Stimulated activated CD8-positive, alpha-beta memory T cell treated with anti-CD3 and anti-CD28 coated beads, Interleukin-15, amount 100 ng/mL, for 48 hours (primary cell): ENCODE measurements around the gene PPP2R2C.

Source experiments
- DNase-seq, 2 donors: peaks; one replicate each; pipeline ENCODE4 v3.0.0-alpha.2; 2020; ENCODE audit warnings: low read depth in 2 of 2

PPP2R2C gene

DNA sequence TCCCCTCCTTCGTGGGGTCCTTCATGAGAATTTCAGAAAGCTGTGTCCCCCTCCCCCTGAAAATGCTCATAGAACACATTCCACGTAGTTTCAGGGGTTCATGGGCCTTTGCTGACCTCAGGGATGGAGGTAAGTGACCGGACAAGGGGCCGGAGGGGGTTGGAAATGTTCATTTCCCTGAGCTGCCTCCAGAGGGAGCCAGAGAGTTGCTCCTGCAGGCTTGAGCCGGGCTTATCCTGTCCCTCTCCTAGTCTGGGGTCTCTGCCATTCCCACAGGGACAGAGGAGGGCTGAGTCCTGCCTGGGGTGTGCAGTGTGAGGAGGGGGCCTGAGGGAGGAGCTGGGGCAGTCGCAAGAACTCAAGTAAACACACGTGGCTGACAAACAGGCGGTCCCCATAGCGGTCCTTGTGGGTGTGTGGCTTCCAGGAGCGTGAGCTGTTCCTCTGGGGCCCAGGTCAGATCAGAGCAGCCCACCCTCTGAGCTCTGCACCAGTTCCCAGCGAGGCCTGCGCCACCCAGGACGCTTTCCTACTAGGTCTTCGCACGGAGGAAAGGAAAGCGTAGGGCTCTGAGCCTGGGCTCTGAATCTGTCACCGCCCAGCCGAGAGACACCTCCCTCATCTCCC, 140.3 kb downstream of the PPP2R2C start:
- no peak for DNase-seq

DNA sequence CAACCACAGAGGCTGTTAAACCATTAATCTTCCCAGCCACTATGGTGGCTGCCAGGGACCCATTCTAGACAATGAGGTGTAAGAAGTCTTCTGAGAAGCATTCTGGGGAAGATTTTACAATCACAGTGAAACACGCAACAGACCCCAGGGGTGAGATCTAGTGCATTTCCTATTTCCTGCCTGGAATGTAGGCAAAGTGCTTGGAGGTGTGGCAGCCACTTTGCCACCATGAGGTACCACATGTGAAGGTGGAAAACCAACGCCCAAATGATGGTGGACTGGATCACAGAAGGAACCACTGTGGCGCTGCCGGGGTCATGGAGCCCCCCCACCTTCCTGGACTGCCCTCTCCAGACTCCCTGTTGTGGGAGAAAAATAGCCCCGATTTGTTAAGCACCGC, 140.9 kb downstream of the PPP2R2C start:
- DNase-seq, result no peak

DNA sequence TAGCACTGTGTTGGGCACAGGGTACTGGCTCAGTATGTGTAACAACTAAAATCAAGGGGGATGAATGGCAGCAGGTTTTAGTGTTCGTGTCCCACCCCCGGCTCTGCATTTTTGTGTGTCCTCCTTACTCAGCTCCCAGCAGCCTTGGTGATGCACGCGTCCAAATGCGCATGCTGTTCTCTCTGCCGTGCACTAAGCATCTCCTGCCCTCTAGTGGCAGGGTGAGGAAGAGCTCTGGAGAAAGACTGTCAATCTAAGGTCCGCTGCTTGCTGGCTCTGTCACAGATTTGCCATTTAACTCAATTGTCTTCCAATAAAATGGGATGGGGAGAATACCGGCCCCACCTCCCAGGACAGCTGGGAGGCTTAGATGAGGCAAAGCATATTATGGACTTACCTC, 141.4 kb downstream of the PPP2R2C start:
- DNase-seq, result no peak

DNA sequence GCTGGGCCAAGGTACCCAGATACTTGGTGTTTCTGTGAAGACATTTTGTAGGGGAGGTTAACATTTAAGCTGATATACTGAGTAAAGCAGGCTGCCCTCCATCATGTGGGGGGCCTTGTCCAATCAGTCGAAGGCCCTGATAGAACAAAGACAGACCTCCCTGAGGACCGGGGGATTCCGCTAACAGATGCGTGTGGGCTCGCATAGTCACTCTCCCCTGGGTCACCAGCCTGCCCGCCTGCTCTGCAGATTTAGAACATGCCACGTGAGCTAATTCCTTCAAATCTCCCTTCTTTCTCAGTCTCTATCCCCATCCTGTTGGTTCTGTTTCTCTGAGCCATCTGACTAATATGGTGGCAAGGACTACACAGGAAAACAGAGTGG, 142.0 kb downstream of the PPP2R2C start:
- no peak for DNase-seq

DNA sequence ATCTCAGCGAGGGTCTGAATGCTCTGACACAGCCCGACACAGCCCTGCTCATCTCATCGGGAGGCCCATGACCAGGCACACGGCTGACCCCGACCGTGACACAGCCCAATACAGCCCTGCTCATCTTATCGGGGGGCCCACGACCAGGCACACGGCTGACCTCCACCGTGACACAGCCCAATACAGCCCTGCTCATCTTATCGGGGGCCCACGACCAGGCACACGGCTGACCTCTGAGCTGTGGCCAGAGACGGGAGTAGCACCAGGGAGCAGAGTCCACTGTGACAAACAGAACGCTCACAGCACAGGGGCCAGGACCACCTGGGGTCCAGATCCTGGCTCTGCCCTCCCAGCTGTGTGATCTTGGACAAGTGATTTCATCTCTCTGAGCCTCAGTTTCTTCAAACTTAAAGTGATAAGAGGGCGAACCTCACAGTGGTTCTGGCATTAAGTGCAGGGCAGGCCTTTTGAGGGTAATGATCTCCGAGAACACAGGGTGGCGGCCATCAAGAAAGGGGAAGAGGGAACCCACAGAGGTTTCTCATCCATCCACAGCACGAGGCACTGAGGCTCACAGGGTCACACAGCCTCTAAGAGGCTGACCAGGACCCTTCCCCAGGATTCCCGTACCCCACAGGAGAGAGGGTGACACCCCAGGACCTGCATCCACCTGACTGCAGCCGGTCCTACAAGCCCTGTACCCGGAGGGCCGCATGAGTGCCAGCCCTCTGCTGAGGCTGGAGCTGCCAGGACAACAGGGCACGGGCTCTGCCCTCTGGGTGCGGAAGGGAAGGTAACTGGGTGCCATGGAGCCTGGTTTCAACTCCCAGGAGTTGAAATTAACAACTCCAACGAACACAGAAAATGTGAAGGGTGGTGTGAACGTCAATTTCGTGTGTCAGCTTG, 142.7 kb downstream of the PPP2R2C start:
- DNase-seq, result no peak

DNA sequence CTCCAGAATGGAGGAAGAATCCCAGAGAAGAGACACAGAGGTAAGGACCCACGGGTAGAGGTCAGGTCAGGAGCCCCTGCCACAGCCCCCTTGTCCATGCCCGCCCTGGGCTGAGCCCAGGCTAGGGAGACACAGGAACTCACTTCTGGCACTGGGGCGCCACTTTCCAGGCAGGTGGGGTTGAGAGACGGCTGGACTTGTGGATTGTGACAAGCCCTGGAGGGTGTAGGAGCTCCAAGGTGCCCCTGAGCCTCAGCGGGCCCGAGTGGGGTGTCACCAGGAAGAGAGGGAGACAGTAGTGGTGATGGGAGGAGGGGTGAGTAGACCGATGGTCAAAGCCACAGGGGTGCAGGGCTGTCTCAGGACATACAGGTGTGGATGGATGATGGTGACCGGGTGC, 143.9 kb downstream of the PPP2R2C start:
- no peak for DNase-seq

DNA sequence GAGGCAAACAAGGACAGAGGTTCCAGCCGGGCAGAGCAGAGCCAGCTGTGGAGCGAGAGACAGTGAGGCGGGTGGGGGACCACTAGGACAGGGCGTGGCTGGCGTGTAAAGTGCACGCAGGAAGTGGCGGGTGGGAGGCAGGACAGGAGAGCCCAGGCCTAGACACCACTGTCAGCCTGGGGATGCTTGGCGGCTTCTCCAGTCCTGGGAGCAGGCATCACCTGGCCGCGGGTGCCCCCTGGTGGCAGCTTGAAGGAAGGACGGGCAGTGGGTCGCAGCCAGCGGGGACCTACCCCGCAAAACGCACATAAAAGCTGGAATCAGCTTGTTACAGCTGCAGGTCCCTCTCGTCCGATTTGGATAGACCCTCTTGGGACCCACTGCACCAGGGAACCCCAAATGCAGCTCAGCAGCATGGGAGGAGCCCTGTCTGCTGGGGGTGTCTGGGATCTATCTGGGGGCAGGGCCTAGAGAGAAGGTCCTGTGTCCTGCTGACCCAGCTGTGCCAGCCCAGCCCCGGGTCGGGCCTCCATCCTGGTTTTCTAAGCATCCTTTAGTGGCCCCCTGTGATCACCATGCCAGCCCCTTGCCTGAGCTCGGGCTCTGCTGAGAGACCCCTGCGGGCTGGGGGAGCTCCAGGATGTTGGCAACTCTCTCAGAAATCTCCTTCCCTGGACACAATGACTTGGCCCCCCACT, 145.0 kb downstream of the PPP2R2C start:
- DNase-seq, result peak; percentile 60 to 64

DNA sequence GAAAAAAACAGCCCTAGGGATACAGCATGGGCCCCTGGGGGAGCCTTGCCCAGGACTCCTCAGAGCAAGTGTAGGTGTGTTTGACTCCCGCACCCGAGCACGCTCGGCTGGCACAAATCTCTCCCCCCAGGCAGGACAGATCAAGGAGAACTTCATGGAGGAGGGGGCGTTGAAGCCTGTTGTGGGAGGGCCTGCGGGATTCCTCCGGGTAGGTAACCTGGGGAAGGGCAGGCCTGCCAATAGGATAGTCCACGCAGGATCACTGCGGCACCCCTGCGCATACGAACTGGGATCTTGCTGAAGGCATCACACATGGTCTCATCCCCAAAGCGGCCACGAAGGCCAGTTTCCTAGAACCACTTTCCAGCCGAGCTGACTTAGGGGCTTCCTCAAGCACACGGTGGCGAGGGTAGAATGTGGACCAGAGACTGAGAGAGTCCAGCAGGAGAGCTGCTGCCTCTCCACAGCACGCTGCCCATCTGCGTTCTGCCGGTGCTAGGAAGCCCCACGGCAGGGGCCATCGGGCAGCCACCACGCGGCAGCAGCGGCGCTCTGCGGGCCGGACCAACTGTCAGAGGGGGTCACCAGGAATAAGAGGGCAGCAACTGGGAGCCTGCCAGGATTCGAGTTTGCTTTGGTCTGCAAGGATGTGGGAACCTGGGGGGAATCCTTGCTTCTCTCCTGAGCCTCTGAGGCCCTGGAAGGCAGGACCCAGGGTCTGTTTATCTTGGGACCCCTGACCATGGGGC, 145.9 kb downstream of the PPP2R2C start:
- no peak for DNase-seq

DNA sequence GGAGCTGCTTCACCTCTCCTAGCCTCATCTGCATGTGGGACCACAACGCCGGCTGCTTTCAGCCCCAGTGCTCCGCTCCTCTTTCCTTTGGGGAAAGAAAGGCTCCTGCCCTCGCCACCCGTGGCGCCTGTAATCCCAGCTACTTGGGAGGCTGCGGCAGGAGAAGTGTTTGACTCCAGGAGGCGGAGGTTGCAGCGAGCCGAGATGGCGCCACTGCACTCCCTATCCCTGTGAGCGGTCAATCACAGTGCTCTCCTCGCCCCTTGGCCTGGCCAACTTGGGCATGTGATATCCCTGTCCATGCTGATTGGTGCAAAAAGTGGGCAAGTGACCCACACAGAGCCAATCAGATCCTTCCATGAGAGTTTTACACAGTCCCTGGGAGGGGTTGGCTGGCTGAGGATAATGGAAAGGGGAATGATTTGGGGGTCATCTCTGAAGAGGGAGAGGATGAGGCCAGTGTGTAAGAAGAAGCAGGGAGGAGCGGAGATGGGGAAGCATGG, 146.6 kb downstream of the PPP2R2C start:
- no peak for DNase-seq

DNA sequence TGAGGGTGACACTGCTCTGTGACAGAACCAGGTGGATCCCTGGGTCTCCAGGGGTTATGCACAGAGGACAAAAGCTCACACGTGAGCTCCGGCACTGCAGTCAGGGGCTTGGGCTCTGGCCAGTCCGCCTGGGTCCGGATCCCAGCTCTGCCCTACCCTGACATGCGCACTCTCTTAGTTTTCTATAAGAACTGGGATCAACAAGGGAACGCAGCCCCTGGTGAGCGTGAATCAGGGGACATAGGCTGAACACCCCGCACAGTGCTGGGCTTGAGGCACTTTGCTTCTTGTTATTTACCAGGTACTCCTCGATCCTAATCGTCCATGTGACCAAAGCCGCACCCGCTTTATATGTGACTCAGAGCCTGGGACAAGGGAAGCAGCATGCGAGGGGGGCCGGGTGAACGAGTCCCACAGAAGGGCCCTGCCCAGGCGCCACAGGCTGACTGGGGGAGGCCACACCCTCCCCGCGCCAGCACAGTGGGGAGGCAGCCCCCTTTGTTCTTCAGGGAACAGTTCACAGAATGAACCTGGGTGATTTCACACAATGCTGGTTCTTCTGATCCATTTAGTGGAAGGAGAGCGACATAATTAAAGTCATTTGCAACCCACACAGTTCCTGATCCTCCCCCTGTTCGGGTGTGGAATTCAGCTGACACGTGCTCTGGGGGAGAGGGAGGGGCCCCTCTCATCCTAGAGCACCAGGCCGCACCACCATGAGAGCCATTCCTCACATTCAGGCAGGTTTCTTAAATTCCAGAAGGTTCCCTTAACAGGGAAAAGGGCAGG, 147.2 kb downstream of the PPP2R2C start:
- no peak for DNase-seq

DNA sequence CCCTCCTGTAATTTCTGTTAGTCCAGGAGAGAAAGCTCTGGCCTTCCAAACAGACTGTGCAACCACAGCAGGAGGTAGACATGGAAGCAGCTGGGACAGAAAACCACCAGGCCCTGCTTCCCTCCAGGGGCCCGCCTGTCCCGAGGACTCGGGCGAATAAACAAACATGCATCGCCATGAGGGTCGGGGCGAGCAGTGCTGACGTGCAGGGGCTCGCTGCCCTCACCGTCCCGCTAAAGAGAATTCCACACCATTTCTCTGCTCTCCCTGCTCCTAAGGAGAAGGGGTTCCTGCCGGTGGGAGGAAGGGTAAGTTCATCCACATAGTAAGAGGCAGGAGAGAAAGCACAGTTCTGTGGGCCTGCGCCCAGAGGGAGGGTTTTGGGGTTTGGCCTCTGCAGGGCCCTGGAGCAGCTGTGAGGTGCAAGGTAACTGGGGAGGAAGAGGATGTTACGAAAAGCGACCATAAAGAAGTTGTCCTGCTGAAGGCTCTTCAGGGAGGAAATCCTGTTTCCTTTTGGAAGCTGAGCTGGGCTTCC, 147.9 kb downstream of the PPP2R2C start:
- DNase-seq, result no peak

DNA sequence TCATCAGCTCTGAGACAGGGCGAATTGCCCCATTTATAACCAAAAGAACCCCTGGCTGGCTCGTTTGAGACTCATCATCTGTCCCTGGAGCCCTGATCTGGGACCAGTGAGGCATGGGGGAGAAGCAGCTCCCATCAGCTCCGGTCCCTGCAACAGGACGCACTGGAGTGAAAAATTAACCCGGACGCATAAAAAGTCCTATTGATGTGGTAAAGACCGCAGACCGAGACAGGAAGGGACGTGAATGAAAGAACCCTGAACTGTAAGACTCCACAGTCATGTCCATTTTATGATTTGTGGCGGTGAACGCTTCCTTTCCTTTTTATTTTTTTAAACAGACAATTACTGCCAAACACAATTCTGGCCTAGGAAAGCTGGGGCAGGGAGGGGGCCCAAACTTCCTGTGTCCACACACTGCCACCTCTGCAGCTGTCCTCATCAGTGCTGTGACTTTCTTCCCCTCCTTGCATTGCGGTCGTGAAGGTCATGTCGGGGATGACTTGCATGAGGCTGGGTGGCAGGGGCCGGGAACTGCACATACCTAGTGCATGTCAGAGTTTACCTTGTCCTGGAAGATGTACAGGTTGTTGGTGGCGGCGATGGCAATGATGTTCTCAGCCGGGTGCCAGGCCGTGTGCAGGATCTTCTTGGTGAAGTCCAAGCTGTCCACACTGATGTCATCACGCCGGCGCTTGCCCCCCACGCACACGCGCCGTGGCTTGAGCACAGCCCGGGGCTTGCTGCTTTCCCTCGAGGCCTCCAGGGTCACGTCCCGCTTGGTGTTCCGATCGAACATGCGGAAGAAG, 149.4 kb downstream of the PPP2R2C start:
- no peak for DNase-seq

DNA sequence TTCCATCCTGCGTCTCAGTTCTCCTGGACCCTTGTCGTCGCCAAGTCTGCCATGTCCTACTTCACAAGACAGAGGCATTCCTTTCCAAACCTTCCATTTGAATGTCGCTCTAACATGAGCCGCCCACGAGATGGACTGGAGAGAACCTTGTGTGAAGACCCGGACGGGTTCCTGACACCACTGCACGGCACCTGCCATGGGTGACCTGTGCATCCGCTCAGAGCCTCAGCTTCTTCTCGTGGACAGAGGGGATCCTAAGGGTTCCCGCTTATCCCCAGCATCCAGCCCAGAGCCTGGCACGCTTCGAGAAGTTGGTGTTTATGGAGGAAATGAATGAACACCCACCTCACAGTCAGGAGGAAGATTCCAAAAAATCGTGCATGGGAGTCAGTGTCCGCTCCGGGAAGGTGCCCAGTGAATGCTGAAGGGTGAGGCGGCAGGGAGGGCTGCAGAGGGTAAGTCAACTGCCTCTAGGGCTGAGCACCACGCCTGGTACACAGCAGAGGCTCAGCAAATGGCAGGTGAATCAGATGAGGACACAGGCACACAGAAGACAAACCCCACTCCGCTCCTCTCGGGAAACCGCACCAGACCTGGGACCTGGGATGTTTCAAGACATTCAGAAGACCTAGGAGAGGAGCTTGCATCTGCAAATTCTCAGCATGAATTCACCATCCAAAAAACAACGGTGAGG, 150.2 kb downstream of the PPP2R2C start:
- no peak for DNase-seq

DNA sequence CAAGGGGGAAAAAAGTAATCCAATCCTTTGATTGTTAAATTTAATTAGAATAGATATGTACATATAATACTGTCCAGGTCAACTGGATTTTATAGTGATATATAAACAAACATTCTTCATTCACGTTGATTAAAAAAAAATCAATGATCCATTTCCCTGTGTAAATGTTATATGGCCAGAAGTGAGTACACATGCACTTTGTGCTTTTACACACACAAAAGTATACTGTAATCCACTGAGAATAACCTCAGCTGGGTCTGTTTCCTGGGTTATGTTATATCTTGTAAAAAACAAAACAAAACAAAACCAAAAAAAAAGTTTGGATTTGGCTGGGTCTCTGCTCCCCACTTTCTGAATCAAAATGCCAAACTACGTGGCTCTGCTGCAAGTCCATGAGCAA, 151.1 kb downstream of the PPP2R2C start:
- no peak for DNase-seq

DNA sequence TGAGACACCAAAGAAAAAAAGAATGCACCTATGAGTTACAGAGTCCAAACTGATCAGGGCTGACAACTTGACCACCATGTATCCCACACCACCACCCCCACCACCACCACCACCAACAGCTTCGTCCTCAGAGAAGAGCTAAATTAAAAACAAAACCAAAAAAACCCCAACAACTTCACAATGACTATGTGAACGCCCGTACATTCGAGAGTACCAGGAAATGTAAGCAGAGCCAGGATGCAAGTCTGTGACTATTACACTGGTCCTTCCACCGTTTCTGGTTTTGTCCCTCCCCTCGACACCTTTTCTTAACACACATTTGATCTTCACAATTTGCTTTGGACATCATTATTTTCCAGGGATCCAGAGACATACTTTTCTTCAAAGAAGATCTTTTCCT, 151.8 kb downstream of the PPP2R2C start:
- DNase-seq, result no peak

DNA sequence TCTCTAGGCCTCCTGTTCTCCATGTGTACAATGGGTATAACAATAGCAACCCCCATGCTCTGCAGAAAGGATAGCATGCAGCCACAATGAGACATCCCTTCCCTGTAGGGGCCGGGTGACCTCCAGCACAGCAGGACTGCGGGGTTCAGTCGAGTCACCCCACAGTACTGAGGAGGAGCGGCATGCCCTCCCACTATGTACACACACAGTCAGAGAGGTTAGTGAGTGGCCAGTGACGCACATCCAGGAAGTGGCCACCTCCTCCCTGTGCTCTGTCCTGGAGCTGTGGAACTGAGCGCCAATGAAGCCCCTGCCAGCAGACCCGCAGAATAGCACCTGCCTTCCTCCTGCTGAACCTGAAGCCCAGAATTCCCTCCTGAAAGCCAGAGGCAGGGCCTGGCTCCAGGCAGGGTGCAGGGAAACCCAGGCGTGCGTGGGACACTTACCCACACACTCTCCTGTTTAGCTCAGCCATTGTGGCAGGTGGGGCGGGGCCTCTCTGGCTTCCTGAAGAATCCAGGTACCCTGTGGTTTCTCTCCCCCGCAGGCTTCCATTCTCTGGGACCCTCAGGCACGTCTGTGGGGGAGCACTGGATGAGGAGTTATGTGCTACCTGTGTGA, 152.8 kb downstream of the PPP2R2C start:
- DNase-seq, result no peak

DNA sequence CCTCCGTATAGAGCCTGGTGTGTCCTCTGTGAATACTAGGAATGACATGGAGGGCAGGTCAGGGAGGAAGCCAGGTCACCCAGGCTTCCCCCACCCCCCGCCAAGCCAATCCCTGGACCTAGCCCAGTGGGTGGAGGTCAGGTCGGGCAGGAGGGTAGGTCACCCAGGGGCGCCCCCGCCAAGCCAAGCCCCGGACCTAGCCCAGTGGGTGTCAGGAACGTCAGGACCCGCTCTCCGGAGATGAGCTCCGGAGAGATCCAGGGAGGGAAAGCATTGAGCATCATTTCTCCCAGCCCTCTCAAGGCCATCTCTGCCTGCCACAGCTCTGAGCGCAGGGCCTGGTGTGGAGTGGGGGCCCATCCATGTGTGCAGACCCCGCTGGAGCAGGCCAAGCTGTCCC, 154.2 kb downstream of the PPP2R2C start:
- DNase-seq, result no peak

DNA sequence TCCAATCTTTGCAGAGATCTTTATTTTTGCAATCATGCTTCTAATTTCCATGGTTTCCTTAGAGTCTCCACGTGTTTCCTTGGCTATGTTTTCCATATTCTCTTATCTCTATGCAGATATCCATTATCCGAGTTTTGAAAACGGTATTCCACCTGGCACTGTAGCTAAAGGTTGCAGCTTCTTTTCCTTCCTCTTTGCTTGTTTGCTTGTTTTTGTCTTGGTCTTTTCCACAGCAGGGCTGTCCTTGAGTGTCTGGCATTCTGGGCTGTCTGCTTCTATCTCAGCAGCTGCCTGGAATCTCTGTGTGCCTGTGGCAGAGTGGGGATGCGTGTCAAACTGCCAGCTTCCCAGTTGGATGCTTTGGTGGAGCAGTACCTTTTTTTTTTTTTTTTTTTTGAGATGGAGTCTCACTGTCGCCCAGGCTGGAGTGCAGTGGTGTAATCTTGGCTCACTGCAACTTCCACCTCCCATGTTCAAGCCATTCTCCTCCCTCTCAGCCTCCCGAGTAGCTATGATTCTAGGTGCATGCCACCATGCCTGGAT, 155.9 kb downstream of the PPP2R2C start:
- no peak for DNase-seq

DNA sequence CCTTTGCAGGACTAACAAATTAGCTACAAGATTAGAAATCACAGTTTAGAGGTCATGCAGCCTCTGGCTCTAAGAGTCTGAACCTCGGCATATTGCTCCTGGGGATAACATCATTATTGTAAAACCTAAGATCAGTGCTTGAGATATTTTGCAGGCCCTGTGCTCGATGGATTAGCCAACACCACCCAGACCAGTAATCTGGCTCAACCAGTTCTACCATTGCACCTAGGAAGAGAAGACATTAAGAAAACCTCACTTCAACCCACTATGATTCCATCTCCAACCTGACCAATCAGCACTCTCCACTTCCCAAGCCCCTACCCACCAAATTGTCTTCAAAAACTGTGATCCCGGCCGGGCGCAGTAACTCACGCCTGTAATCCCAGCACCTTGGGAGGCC, 159.2 kb downstream of the PPP2R2C start:
- no peak for DNase-seq
